HepG2 (cell line): ENCODE measurements around the gene DNPEP. TPM values are rescaled to one million over a fixed set of nuclear protein-coding genes. Genes with fewer than 3 reads are reported as not detected.

Source experiments
- GABPA ChIP-seq, 2 experiments: IDR thresholded peaks; 2 replicates each; pipeline ENCODE4 v1.6.1; 2011 to 2016; ENCODE audit warnings: low read depth in 2 of 2, low read length in 1 of 2, missing biosample characterization in 1 of 2, missing genetic modification characterization in 1 of 2
- HNRNPL ChIP-seq: fragments of 200-400 bp; formaldehyde crosslinking; IDR thresholded peaks from 2 replicates; pipeline ENCODE4 v1.6.1; 2017; ENCODE audit warnings: mild to moderate bottlenecking, low read depth, low read length
- KLF12 ChIP-seq: sonication (generic); formaldehyde crosslinking; IDR thresholded peaks from 2 replicates; pipeline ENCODE4 v1.4.0; 2020; ENCODE audit warnings: missing genetic modification reagents, borderline replicate concordance
- MEIS1 ChIP-seq: sonication (generic); formaldehyde crosslinking; IDR thresholded peaks from 2 replicates; pipeline ENCODE4 v1.9.0; 2021; ENCODE audit warnings: mild to moderate bottlenecking, missing genetic modification reagents, moderate library complexity, borderline replicate concordance
- U2AF1 ChIP-seq: fragments of 200-400 bp; formaldehyde crosslinking; optimal IDR thresholded peaks from 2 replicates; pipeline ENCODE3; 2017; ENCODE audit warnings: mild to moderate bottlenecking, low read depth, low read length
- ZNF17 ChIP-seq: sonication (generic); formaldehyde crosslinking; IDR thresholded peaks from 2 replicates; pipeline ENCODE4 v1.5.0; 2020; ENCODE audit warnings: mild to moderate bottlenecking, missing genetic modification reagents
- ZNF577 ChIP-seq: sonication (generic); formaldehyde crosslinking; IDR thresholded peaks from 2 replicates; pipeline ENCODE4 v1.4.0; 2020; ENCODE audit warnings: mild to moderate bottlenecking, low read depth, missing genetic modification reagents, borderline replicate concordance
- ZSCAN20 ChIP-seq: sonication (generic); formaldehyde crosslinking; IDR thresholded peaks from 2 replicates; pipeline ENCODE4 v1.4.0; 2020; ENCODE audit warnings: missing genetic modification reagents, mild to moderate bottlenecking, borderline replicate concordance
- polyA plus RNA-seq, 8 experiments: library from polyadenylated mRNA; depleted of rRNA in 3 of 8; stranded (reverse) in 7 of 8; unstranded in 1 of 8; fragments of >200 nt; fragmentation: Illumina TruSeq in 4 of 8; extraction: Trizol in 4 of 8; gene quantifications; 2 replicates each; pipeline versions ENCODE4 v1.2.1 to v1.2.3, GENCODE V29; 2011 to 2016; ENCODE audit warnings: low read depth in 4 of 8, missing spikeins in 1 of 8, mixed read lengths in 1 of 8; ENCODE audit not compliant: insufficient read depth in 1 of 8
- total RNA-seq, 5 experiments: library from RNA; depleted of rRNA; stranded (reverse); fragments of >200 nt; fragmentation: Illumina TruSeq; extraction: Trizol; gene quantifications; 2 replicates each; pipeline ENCODE4 v1.2.3, GENCODE V29; 2016; ENCODE audit warnings: low read depth in 1 of 5
- TF ChIP-seq, protein P1 (sequence below): sonication (generic); formaldehyde crosslinking; IDR thresholded peaks from 2 replicates; pipeline ENCODE4 v1.8.1; 2023; ENCODE audit warnings: mild to moderate bottlenecking, missing genetic modification reagents, borderline replicate concordance
- TF ChIP-seq, protein P2 (sequence below): IDR thresholded peaks from 2 replicates; pipeline ENCODE4 v1.6.1; 2016; ENCODE audit warnings: low read depth, borderline replicate concordance
- TF ChIP-seq, protein P3 (sequence below): sonication (generic); formaldehyde crosslinking; IDR thresholded peaks from 2 replicates; pipeline ENCODE4 v1.5.0; 2020; ENCODE audit warnings: mild to moderate bottlenecking, missing genetic modification reagents
- TF ChIP-seq, protein P4 (sequence below): conservative IDR thresholded peaks from 2 replicates; pipeline ENCODE4 v1.6.1; 2018; ENCODE audit warnings: missing genetic modification reagents
- TF ChIP-seq, protein P5 (sequence below): sonication (generic); formaldehyde crosslinking; IDR thresholded peaks from one replicate; pipeline ENCODE4 v1.5.1; 2020; ENCODE audit warnings: mild to moderate bottlenecking, missing genetic modification reagents; ENCODE audit errors: not compliant biosample characterization

DNPEP gene
- total and polyA plus RNA-seq, 2 of the 13 experiments (the other 11 are each of a cell fraction or from before 2014, with no cell fraction given): 104 to 109 TPM

DNA sequence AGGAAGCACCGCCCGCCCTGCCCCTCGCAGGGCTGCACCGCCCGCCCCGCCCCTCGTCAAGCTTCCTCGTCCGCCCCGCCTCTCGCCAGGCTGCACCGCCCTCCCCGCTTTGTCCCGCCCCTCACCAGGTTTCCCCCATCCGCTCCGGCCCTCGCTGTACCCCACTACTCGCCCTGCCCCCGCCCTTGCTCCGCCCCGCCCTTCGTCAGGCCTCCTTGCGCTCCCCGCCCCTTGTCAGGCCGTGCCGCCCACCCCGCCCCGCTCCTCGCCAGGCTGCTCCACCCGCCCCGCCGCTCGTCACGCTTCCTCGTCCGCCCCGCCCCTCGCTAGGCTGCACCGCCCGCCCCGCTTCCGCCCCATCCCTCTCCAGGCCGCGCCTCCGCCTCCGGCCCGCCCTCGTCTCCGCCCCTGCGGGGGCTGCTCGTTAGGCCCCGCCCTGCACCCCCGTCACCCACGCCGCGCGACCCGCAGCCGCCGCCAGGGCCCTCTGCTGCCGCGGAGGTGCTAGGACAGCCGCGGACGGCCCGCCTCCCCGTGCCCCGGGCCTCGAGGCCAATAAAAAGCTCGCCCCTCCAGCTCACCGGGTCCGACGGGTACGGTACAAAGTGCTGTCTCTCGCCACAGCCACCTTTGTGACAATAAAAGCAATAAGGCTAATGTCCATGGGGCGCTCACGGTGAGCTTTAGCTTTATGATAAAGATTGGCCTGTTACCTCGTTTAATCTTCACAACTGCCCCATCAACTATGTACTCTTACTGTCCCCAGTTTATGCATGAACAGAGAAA is 602 bp upstream of the DNPEP start (continued):
- TF ChIP-seq, protein P1, sequence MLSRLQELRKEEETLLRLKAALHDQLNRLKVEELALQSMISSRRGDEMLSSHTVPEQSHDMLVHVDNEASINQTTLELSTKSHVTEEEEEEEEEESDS (CRISPR knock-in tag): no peak
- TF ChIP-seq ZNF17 (CRISPR knock-in tag): no peak
- no peak for TF ChIP-seq U2AF1
- TF ChIP-seq ZNF577: no peak
- no peak; the same call in 1 of the 2 replicates for TF ChIP-seq ZSCAN20 (CRISPR knock-in tag)
- TF ChIP-seq, protein P2, sequence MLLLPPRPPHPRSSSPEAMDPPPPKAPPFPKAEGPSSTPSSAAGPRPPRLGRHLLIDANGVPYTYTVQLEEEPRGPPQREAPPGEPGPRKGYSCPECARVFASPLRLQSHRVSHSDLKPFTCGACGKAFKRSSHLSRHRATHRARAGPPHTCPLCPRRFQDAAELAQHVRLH (CRISPR knock-in tag): peak; percentile 63; the same call in 1 of the 2 replicates
- TF ChIP-seq, protein P3, sequence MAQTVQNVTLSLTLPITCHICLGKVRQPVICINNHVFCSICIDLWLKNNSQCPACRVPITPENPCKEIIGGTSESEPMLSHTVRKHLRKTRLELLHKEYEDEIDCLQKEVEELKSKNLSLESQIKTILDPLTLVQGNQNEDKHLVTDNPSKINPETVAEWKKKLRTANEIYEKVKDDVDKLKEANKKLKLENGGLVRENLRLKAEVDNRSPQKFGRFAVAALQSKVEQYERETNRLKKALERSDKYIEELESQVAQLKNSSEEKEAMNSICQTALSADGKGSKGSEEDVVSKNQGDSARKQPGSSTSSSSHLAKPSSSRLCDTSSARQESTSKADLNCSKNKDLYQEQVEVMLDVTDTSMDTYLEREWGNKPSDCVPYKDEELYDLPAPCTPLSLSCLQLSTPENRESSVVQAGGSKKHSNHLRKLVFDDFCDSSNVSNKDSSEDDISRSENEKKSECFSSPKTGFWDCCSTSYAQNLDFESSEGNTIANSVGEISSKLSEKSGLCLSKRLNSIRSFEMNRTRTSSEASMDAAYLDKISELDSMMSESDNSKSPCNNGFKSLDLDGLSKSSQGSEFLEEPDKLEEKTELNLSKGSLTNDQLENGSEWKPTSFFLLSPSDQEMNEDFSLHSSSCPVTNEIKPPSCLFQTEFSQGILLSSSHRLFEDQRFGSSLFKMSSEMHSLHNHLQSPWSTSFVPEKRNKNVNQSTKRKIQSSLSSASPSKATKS (CRISPR knock-in tag): no peak
- TF ChIP-seq MEIS1 (CRISPR knock-in tag): 0 out of 2 replicates have a peak, but pooled peaks have one; percentile 59
- TF ChIP-seq KLF12 (CRISPR knock-in tag): no peak
- TF ChIP-seq GABPA (IDR thresholded peaks at IDR 0.05; ENCODE audit: low read depth, low read length): no peak
- 0 out of 2 replicates have a peak, but pooled peaks have one; percentile 18 for TF ChIP-seq GABPA (CRISPR knock-in tag; IDR thresholded peaks at IDR 0.05; ENCODE audit: low read depth)
- TF ChIP-seq, protein P4, sequence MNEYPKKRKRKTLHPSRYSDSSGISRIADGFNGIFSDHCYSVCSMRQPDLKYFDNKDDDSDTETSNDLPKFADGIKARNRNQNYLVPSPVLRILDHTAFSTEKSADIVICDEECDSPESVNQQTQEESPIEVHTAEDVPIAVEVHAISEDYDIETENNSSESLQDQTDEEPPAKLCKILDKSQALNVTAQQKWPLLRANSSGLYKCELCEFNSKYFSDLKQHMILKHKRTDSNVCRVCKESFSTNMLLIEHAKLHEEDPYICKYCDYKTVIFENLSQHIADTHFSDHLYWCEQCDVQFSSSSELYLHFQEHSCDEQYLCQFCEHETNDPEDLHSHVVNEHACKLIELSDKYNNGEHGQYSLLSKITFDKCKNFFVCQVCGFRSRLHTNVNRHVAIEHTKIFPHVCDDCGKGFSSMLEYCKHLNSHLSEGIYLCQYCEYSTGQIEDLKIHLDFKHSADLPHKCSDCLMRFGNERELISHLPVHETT: peak; percentile 74; the same call in 1 of the 2 replicates
- no peak for TF ChIP-seq HNRNPL
- TF ChIP-seq, protein P5, sequence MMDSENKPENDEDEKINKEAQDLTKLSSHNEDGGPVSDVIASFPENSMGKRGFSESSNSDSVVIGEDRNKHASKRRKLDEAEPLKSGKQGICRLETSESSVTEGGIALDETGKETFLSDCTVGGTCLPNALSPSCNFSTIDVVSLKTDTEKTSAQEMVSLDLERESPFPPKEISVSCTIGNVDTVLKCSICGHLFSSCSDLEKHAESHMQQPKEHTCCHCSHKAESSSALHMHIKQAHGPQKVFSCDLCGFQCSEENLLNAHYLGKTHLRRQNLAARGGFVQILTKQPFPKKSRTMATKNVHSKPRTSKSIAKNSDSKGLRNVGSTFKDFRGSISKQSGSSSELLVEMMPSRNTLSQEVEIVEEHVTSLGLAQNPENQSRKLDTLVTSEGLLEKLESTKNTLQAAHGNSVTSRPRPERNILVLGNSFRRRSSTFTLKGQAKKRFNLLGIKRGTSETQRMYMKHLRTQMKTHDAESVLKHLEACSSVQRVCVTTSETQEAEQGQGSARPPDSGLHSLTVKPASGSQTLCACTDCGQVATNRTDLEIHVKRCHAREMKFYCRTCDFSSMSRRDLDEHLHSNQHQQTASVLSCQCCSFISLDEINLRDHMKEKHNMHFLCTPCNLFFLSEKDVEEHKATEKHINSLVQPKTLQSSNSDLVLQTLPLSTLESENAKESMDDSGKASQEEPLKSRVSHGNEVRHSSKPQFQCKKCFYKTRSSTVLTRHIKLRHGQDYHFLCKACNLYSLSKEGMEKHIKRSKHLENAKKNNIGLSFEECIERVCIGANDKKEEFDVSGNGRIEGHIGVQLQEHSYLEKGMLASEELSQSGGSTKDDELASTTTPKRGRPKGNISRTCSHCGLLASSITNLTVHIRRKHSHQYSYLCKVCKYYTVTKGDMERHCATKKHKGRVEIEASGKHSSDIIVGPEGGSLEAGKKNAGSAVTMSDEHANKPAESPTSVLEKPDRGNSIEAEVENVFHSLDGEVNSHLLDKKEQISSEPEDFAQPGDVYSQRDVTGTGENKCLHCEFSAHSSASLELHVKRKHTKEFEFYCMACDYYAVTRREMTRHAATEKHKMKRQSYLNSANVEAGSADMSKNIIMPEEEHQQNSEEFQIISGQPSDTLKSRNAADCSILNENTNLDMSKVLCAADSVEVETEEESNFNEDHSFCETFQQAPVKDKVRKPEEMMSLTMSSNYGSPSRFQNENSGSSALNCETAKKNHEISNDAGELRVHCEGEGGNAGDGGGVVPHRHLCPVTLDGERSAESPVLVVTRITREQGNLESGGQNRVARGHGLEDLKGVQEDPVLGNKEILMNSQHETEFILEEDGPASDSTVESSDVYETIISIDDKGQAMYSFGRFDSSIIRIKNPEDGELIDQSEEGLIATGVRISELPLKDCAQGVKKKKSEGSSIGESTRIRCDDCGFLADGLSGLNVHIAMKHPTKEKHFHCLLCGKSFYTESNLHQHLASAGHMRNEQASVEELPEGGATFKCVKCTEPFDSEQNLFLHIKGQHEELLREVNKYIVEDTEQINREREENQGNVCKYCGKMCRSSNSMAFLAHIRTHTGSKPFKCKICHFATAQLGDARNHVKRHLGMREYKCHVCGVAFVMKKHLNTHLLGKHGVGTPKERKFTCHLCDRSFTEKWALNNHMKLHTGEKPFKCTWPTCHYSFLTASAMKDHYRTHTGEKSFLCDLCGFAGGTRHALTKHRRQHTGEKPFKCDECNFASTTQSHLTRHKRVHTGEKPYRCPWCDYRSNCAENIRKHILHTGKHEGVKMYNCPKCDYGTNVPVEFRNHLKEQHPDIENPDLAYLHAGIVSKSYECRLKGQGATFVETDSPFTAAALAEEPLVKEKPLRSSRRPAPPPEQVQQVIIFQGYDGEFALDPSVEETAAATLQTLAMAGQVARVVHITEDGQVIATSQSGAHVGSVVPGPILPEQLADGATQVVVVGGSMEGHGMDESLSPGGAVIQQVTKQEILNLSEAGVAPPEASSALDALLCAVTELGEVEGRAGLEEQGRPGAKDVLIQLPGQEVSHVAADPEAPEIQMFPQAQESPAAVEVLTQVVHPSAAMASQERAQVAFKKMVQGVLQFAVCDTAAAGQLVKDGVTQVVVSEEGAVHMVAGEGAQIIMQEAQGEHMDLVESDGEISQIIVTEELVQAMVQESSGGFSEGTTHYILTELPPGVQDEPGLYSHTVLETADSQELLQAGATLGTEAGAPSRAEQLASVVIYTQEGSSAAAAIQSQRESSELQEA (CRISPR knock-in tag): peak; percentile 89
